Fibroblast of skin of abdomen (primary cell): ENCODE data around the gene DEPP1.
A peak's percentile ranks its signal among the peaks of the same experiment; 100 is the strongest.

ENCODE experiments used
- DNase-seq: peaks from one replicate; pipeline ENCODE4 v3.0.0-alpha.2; 2013

The DEPP1 gene

DNA sequence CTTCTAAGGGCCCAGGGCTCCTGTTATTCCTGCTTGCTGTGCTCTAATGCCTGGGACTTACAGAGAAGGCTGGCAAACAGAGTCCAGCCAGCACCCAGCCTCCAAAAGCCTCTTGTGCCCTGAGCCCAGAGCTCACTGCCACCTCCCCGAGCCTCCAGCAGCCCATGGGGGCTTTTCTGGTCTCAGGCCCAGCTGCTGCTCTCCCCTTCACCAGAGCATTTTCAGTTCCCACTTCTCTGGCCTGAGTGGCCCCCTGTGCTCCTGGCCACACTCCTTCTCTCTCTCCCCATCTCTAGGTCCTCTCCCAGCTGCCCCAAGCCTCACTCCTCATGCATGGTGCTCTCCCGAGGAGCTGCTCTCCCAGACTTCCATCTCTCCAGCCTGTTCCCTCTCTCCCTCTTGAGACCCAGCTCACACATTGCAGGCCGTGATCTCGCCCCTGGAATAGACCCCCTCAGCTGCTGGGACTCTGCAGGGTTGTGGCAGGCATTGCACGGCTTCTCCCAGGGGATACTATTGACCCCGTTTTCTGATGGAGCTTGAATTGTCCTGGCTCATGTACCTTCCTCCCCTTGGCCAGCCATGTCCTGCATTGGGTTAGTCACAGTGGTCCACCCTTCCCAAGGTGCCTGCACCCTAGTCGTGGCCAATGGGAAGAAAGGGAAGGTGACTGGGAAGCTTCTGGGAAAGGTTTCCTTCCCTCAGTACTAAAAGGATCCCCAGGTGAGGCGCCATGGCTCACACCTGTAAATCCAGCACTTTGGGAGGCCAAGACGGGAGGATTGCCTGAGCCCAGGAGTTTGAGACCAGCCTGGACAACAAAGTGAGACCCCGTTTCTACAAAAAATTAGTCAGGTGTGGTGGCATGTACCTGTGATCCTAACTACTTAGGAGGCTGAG lies 28.0 kb downstream of the DEPP1 start:
- no peak for DNase-seq

DNA sequence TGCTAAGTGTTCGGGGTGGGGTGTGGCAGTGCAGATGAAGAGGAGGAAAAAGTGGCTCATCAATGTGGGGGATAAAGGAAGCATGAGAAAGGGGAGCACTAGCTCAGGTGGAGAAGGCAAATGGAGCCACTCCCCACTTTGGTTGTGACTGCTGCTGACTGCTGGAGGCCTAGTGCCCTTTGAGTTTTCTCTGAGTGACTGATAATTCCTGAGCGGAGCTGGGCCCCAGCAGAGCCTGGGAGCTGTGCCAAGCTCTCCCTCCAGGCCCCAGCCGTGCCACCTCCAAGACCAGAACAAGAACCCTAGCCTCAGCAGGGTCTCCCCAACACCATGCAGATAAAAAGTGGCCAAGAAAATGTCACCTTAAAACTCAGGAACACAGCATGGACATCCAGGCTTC lies 28.7 kb downstream of the DEPP1 start:
- DNase-seq, result no peak

DNA sequence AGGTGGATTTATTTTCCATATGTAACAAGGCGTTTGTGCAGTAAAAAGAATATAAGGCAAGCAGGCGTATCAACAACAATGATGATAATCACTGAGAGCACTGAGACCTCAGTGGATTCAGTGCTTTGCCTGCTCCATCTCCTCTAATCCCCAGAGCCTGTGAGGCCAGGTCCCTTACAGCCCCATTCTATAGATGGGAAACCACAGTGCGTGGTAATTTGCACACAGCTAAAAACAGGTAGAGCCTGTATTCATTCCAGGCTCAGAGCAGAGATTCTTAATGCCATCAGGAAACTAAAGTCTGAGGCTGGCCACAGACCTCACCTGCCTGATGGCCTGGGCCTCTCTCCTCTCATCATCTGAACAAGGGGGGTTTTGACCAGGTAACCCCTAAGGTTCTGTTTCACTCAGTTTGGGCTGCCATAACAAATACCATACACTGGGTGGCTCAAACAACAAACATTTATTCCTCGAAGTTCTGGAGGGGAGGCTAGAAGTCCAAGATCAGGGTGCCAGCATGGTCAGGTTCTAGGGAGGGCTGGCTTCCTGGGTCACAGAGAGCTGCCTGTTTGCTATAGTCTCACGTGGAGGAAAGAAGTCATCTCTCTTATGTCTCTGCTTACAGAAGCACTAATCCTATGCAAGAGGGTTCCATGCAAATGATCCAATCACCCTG lies 29.3 kb downstream of the DEPP1 start:
- no peak for DNase-seq

DNA sequence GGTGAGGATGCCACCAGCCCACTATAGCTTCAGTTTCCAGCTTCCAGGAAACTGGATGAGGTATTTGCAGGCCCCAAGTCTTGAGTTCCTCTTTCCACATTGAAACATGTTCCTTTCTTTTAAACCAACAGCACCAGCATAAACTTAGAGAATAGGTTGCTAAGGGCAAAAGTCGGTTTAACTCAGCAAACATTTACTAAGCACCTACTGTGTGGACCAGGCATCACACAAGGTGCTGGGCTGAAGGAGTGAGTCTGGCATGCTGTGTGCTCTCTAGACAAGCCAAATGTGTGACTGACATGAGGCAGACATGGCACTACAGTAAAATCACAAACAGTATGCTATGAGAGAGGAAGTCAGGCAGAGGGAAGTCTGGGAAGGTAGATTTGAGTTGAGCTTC lies 30.0 kb downstream of the DEPP1 start:
- DNase-seq, result no peak

DNA sequence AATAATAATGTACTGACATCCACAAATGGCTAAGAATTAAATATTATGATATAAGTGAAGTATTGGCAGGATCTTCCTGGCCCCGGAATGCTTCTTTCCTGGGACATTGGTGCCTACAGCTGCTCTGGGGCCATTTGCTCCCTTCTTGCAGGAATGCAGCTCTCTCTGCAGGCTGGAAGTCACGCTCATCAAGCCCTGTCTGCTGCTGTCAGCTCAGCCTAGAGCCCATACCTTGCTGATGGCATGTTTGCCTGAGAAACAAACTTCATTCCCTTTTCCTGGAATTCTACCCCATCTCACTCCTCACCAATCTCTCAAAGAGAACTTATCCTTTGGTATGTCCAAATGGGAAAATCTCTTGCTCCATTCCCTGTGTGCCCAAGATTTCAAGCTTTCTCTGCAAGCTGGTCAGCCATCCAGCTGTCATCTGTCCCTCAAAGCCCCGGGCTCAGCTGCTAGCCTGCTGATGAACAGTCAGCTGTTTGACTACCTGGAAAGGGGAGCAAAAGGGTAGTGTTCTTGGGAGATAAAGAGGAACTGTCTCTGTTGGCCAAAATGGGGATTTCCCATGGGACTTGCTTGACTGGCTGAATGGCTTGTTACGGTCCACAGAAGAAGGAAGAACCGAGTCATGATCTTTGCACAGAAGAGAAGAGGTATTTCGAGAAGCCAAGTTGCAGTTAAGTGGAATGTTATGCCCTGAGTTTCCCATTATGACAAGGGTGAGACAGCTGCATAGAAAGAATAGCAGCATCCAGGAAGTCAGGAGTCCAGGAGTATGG lies 31.0 kb downstream of the DEPP1 start:
- no peak for DNase-seq

DNA sequence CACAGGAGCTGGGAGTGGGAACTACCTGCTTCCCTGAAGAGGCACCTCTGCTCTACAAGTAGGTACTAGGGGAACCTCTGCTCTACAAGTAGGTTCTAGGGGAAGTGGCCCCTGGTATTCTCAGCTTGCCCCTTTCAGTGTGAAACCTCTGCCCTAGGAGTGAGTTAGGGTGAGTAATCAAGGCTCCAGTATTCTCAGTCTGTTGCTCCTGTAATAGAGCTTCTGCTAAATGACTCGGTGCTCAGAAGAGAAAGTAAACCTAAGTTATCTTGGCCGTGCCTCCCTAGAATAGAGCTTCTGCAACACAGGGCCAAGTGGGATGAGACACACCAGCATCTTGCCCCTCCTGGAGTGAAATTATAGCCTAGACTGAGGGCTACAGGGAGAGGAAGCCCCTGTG lies 32.4 kb downstream of the DEPP1 start:
- DNase-seq, result no peak

DNA sequence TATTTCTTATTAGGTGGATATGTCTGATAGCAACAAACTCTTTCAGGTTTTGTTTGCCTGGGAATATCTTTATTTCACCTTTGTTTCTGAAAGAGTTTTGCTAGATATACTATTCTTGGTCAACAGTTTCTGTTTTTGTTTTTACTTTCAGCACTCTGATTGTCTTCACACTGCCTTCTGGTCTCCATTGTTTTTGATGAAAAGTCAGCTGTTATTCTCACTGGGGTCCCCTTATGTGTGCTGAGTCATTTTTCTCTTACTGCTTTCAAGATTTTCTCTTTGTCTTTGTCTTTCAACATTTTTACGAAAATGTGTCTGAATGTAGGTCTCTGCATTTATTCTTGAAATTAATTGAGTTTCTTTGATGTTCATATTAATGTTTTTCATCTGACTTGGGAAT lies 34.3 kb downstream of the DEPP1 start:
- no peak for DNase-seq

DNA sequence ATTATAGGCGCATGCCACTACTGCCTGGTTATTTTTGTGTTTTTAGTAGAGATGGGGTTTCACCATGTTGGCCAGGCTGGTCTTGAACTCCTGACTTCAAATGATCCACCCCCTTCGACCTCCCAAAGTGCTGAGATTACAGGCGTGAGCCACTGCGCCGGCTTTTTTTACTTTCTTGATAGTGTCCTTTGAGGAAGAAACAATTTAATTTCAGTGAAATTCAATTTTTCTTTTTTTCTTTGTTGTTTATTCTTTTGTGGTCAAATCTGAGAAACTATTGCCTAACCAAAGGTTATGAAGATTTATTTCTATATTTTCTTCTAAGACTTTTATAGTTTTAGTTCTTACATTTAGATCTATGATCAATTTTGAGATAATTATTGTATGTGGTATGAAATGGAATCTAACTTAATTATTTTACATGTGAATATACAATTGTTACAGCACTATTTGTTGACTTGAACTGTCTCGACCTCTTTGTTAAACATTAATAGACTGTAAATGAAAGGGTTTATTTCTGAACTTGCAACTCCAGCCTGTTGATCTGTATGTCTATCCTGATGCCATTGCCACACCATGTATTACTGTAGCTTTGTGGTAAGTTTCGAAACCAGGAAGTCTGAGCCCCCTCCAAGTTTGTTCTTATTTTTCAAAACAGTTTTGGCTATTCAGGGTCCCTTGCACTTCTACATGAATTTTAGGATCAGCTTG lies 38.8 kb downstream of the DEPP1 start:
- no peak for DNase-seq

DNA sequence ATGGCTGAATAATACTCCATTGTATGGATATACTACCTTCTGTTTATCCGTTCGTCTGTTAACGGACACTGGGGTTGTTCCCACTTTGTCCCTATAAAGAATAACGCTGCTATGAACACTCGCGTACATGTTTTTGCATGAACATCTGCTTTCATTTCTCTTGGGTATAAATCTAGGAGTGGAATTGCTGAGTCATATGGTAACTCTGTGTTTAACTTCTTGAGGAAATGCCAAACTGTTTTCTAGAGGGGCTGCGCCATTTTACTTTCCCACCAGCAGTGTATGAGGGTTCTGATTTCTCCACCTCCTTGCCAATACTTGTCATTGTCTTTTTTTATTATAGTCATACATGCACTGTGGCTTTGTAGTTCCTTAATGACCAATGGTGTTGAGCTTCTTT lies 39.7 kb downstream of the DEPP1 start:
- peak; percentile 15 for DNase-seq

DNA sequence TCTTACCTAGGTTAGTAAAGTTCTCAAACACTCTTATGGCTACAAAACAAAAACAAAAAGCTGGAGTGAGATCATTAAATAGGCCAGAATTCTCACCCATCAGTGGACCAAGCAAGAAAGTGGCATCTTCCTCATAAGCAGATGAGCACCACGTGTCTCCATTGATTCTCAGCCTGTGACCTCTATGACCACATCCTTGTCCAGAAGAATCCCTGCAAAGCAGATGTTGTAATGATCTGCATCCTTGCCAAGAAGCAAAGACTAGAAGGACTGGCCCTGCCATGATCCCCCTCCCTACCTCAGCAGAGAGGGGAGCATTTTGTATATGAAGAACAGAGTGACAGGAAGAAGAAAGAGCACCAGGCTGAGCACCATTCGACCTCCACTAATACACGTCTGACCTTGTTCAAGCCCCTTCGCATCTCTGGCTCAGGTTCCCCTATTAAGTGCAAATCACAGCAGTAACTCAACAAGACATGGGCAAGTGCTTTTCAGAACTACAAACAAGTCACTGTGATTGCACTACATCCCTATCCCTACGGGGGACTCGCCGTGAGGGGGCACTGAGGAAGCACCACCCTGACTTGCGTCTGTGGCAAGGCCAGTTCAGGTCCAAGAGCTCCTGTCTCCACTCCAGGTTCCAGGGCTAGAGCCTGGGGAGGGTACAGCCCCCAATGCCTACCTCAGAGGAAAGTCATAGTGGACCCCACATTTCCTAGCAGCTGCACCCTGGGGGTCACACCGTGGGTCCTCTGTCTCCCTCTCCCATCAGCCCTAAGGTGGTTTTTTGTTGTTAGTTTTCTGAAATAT lies 41.2 kb downstream of the DEPP1 start:
- DNase-seq, result no peak

DNA sequence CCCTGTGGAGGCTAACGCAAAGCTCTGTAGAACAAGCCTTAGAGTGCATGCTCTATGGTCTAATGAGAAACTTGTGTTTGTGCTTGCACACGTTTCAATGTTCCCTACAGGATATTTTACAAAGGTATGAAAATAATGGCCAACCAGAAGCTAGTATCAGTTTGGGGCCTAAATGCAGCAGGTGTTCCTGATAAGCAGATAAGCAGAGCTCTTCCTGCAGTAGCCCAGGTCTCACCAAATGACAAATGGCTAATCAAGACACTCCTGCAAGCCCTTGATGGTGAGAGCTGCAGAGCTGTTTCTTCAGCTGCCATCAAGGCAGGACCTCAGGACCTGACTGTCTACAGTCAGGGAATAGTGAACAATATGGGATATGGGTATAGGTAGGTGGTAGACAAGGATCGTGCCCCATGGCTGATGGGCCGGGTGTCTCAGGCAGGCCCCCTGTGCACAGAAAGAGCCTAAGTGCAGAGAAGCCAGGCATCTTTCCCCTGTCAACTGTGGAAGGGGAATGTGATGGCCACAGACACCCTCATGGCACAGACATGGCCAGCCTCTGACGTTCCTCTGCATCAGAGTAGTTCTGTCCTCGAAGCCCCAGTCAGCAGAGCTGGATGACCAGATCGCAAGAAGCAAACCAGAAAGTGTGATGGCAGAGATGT lies 42.2 kb downstream of the DEPP1 start:
- DNase-seq, result no peak

DNA sequence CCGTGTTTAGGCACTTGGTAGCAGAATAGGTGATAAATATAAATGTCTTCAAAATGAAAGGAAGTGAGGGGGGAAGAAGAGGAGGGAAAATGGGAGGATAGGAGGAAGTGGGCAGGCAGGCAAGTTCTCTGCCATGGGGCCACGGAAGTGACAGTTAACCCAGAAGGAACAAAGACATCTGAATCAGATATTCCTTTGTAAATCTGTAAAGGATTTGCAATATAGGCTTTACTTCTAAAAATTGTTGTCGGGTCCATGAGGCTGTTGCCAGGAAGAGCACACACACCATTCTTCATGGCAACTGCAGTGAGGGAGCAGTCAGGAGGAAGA lies 42.7 kb downstream of the DEPP1 start:
- DNase-seq, result no peak

DNA sequence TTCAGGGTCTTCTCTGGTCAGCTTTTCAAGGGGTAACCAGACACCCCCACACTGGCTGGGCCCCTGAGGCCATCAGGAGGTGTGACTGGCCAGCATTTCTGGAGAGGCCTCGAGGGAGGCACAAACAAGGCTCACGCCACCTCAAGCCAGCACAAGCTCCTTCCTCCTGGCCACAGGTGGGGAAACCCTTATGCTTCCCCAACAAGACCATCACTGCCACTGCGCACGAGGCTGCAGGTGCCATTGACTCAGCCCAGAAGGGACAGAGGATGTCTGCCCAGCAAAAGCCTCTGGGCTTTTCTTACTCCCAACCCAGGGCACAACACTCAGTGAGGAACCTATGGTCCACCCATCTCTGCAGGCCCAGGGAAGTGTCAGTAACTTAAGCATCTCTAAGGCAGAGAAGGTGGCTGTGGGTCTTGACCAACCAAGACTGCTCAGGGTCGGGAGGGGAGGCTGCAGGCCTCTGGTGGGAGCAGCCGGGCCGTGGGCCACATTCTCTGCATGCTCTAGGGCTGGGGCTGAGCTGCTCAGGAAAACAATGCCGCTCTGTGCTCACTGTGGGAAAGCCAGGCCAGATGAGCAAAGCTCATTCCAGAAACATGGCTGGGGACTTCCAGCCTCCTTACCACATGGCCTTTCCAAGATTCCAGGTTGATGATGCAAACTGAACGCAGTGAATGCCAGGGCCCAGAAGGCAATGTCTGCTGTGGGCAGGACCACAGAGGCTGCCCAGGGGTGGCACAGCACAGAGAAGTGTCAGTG lies 43.2 kb downstream of the DEPP1 start:
- DNase-seq, result peak; percentile 77

DNA sequence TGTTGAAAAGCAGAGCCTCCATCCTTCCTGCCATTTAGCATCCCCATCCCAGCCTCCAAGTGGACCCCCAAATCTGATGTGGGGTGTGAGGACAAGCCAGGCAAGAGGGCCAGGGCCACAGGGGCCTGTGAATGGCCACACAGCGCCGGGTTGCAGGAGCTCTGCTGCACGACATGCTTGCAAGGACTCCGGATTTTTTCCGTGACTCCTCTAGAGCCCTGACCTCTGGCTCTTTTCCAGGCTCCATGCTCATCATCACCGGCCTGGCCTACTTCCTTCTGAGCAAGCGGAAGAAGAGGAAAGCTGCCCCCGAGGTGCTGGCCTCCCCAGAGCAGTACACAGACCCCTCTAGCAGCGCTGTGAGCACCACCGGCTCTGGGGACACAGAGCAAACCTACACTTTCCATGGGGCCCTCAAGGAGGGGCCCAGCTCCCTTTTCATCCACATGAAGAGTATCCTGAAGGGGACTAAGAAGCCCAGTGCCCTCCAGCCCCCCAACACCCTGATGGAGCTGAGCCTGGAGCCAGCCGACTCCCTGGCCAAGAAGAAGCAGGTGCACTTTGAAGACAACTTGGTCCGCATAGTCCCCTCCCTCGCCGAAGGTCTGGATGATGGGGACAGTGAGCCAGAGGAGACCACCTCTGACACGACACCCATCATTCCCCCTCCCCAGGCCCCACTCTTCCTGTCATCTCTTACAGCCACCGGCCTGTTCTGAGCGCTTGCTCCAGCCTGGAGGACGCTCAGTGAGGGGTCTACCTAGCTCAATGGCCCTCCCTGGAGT lies 44.0 kb downstream of the DEPP1 start:
- DNase-seq, result no peak

DNA sequence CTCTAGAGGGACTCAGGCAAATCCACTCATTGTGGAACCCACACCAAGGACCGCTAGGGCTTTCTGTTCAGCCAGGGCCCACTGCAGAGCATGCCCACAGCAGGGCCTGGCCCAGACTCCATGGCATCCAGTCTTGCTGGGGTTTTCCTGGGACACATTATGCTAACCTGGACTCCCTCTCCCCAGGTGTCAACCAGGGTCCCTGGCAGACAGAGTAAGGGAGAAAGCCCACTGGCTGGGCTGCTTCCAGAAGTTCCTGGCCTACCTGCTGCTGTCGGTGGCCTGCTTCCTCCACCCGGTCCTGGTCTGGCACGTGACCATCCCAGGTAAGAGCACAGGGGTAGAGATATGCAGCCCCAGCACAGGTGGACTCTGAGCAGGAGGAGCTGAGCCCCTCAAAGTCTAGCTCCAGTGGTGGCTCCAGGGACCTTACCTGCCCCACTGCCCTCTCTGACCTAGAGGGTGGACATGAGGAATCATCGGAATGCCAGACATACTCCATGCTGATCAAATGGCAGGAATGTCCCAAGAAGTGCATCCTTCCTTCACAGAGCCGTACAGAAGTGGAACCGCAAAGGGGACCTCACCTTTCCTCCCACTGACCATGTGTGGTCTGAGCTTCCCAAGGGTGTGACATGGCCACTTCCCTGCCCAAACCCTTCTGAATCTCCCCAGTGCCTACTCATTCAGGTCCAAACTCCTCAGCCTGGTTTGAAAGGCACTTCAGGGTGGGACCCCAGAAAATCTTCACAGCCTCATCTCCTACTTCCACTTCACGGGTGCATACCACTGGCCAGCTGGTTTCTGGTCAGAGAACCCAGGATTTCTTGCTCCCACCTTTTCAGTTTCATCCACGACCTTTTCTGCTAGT lies 44.9 kb downstream of the DEPP1 start:
- DNase-seq, result no peak

DNA sequence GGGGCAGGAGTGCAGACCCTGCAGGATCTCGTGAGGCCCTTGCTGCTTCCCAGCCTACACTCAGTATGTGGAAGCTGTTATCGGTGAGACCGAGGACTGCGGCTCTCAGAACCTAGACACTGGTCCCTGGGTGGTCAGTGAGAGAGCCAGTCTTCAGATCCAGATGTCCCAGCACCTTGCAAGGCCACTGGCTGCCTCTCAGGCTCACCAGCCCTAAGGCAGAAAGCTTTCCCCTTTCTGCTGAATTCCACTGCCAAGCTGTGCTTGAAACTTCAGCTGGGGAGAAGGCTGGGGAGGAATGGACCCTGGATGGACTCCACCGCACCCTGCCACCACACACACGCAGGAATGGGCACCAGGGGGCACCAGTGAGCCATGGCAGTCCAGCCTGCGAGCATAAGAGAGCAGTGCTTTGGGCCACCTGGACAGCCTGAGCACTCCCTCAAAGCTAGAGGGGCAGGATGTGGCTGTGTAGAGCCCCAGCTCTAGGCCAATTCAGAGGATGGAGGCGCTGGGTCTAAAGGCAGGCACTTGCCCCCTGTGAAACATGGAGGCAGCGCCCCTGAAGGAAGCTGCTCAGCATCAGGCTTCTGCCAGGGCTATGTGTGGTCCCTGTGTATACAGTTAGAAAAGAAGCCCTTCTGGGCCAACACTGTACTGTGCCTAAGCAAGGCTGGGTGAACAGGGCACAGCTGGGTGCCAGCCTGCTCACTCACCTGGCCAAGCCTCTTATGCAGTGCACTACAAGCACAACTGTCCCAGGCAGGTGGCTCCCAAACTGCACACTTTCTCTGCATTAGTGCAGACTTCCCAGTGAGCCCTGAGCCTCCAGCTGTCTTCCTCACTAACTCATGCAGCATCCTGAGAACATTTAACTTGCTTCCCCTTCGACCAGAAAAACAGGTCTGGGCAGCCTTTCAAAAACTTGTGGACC lies 45.8 kb downstream of the DEPP1 start:
- DNase-seq, result peak; percentile 75
